ENCODE results near the gene CD200R1. TPM values are rescaled to one million over a fixed set of nuclear protein-coding genes. Genes with fewer than 3 reads are reported as not detected.

The CD200R1 gene
- total and polyA plus RNA-seq, 2 of the 8 experiments (the other 6 are each of a cell fraction or from before 2014, with no cell fraction given): 0.02 TPM; not detected in 1

DNA sequence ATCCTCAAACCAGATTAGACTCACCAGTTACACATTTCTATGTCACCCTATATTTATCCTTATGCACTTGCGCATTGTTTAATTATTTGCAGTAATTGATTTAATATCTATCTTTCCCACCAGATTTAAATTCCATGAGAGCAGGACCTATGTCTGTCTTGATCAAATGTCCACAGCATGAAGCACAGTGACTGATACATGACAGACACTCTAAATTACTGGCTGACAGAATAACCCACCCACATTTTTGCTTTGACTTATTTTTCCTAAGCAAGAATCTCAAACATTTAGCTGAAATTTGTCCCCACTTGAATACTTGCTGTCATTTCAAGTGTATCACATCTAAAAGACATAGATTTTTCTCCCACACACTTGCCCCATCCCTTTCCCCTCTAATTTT, 7.5 kb downstream of the CD200R1 start:
- Histone ChIP-seq H4K5ac (ENCODE audit: insufficient read length, low read depth, low read length) (no peak overlapping the region), H3K27me3 (replicated peaks in 1 of 4; ENCODE audit: control insufficient read depth in 3 of 4, extremely low read depth in 1 of 4, insufficient read depth in 3 of 4, low read length in 3 of 4) (no peaks in the 10 kb centered on the region), H3K23ac (ENCODE audit: insufficient read length) (no peak overlapping the region), H2AFZ (ENCODE audit: low read length) (no peak overlapping the region), H3K56ac (replicated peaks; ENCODE audit: insufficient read length, low read depth, low read length) (no peak overlapping the region), H2BK20ac (ENCODE audit: low read length) (no peak overlapping the region), H3K14ac (ENCODE audit: insufficient read length) (no peak overlapping the region), H3K79me1 (ENCODE audit: low read depth, low read length) (no peaks in the 10 kb centered on the region), H3K36me3 (ENCODE audit: control insufficient read depth in 2 of 4, insufficient read depth in 4 of 4, low read length in 3 of 4) (no peaks in the 10 kb centered on the region; a peak in 1 of 8 replicates), H2AK5ac (ENCODE audit: low read depth, low read length) (no peak overlapping the region), H3K27ac (ENCODE audit: low read depth, low read length) (no peak overlapping the region), H3K9ac (replicated peaks in 1 of 4; ENCODE audit: extremely low read depth in 1 of 4, low read depth in 3 of 4, low read length in 3 of 4) (no peak overlapping the region), H3K4ac (replicated peaks; ENCODE audit: insufficient read length, low read depth, low read length) (no peak overlapping the region), H3K23me2 (ENCODE audit: low read depth, low read length) (no peaks in the 10 kb centered on the region), H4K20me1 (replicated peaks in 1 of 2; ENCODE audit: control insufficient read depth in 1 of 2, insufficient read depth in 2 of 2, low read length in 2 of 2) (no peaks in the 10 kb centered on the region), H3K4me3 (ENCODE audit: extremely low read depth in 1 of 4, insufficient read depth in 2 of 4, low read depth in 3 of 4, low read length in 4 of 4) (no peak overlapping the region), H2BK120ac (replicated peaks; ENCODE audit: low read depth, low read length) (no peak overlapping the region), H2BK5ac (ENCODE audit: low read depth, low read length) (no peak overlapping the region), H3K9me3 (ENCODE audit: insufficient read depth in 2 of 2, low read depth in 1 of 2, low read length in 1 of 2) (peaks cover 10 to 13% of the 10 kb centered on the region in 2 experiments), H2BK12ac (ENCODE audit: low read depth, low read length) (no peak overlapping the region), H3K79me2 (ENCODE audit: control insufficient read depth in 1 of 2, insufficient read depth in 2 of 2, low read length in 2 of 2) (no peaks in the 10 kb centered on the region), H3K4me2 (ENCODE audit: insufficient read depth in 1 of 2, low read depth in 2 of 2, low read length in 2 of 2) (no peak overlapping the region), H3K4me1 (replicated peaks in 1 of 4; ENCODE audit: control insufficient read depth in 3 of 4, insufficient read depth in 4 of 4, low read length in 3 of 4) (no peaks in the 10 kb centered on the region), H2BK15ac (ENCODE audit: low read length) (no peak overlapping the region), H3K18ac (ENCODE audit: extremely low read depth, low read length) (no peak overlapping the region), H4K8ac (ENCODE audit: extremely low read depth, insufficient read depth, low read length) (no peak overlapping the region), H4K91ac (replicated peaks; ENCODE audit: insufficient read length, low read length) (no peak overlapping the region)
- FAIRE-seq: no peak
- POLR2A ChIA-PET (ENCODE audit: partially characterized antibody): no interaction called here
- WGBS, 2 experiments (ENCODE audit: extremely low coverage in 1 of 2, insufficient coverage in 1 of 2, insufficient read length in 1 of 2, insufficient replicate concordance in 2 of 2, low coverage in 1 of 2, low lambda C conversion rate in 2 of 2, missing lambda C conversion rate in 1 of 2): 97% methylated on average over 1 of the region's 1 CpG; no CpG with 5 or more reads in 1 of the 2 experiments
- DNase-seq (ENCODE audit: low read depth in 1 of 2, low spot score in 2 of 2): no peak
- CTCF ChIA-PET (ENCODE audit: partially characterized antibody): interaction anchor here (1.3 to 2.7 kb wide), 2 partner anchors 12 to 233 kb away, joined by 6 to 16 read pairs; no protein-coding TSS in a partner anchor
- TF ChIP-seq RFX5 (IDR thresholded peaks at IDR 0.05; ENCODE audit: borderline replicate concordance, low read depth, low read length) (no peak), HDAC2 (IDR thresholded peaks at IDR 0.05; ENCODE audit: borderline replicate concordance in 1 of 2, low read depth in 2 of 2, low read length in 2 of 2) (no peak), TBP (IDR thresholded peaks at IDR 0.05; ENCODE audit: low read depth, low read length) (no peak), CREB1 (IDR thresholded peaks at IDR 0.05) (no peak), EP300 (IDR thresholded peaks at IDR 0.05; ENCODE audit: borderline replicate concordance in 1 of 2, low read depth in 2 of 2, low read length in 2 of 2) (no peak), SP1 (IDR thresholded peaks at IDR 0.05; ENCODE audit: low read depth, low read length) (no peak), TEAD4 (IDR thresholded peaks at IDR 0.05; ENCODE audit: low read depth, low read length) (no peak), USF2 (IDR thresholded peaks at IDR 0.05; ENCODE audit: low read length) (no peak), KDM4A (IDR thresholded peaks at IDR 0.05; ENCODE audit: low read depth, low read length, severe bottlenecking) (no peak), KDM5A (IDR thresholded peaks at IDR 0.05; ENCODE audit: low read length) (no peak), POLR2AphosphoS5 (IDR thresholded peaks at IDR 0.05; ENCODE audit: low read depth, low read length) (no peak), JUND (IDR thresholded peaks at IDR 0.05; ENCODE audit: low read length) (no peak)
- TF ChIP-seq, protein P1, sequence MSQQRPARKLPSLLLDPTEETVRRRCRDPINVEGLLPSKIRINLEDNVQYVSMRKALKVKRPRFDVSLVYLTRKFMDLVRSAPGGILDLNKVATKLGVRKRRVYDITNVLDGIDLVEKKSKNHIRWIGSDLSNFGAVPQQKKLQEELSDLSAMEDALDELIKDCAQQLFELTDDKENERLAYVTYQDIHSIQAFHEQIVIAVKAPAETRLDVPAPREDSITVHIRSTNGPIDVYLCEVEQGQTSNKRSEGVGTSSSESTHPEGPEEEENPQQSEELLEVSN (IDR thresholded peaks at IDR 0.05): no peak
